Measurements from ENCODE around the gene DNER.
"Not testable (repeated sequence)": the region's sequence is repeated elsewhere in the genome, so short reads cannot be mapped to it uniquely, and the experiment has no call there.

The DNER gene, protein sequence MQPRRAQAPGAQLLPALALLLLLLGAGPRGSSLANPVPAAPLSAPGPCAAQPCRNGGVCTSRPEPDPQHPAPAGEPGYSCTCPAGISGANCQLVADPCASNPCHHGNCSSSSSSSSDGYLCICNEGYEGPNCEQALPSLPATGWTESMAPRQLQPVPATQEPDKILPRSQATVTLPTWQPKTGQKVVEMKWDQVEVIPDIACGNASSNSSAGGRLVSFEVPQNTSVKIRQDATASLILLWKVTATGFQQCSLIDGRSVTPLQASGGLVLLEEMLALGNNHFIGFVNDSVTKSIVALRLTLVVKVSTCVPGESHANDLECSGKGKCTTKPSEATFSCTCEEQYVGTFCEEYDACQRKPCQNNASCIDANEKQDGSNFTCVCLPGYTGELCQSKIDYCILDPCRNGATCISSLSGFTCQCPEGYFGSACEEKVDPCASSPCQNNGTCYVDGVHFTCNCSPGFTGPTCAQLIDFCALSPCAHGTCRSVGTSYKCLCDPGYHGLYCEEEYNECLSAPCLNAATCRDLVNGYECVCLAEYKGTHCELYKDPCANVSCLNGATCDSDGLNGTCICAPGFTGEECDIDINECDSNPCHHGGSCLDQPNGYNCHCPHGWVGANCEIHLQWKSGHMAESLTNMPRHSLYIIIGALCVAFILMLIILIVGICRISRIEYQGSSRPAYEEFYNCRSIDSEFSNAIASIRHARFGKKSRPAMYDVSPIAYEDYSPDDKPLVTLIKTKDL

DNA sequence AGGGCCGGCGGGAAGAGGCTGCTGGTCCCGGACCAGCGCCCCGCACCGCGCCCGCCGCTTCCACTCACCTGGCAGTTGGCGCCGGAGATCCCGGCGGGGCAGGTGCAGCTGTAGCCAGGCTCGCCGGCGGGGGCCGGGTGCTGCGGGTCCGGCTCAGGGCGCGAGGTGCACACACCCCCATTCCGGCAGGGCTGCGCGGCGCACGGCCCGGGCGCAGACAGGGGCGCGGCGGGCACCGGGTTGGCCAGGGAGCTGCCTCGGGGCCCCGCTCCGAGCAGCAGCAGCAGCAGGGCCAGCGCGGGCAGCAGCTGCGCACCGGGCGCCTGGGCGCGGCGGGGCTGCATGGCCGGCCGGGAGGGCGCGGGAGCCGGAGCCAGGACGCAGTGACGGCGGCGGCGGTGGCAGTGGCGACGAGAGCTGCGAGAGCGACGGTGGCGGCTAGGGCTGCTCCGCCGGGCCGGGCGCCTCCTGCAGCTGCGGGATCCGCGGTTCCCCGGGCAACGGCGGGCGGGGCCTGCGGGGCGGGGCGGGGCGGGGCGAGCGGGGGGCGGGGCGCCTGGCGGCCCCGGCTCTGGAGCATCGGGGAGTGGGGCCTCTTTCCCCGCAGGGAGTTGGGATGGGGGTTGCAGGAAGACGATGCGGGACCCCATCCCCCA lies at the start of gene DNER:
Gene DNER (minus strand): TSS at position 476 of the 656 bp plus-strand sequence. CDS start 132 bp downstream, at position 344.
- DNase-seq = no peak

DNA sequence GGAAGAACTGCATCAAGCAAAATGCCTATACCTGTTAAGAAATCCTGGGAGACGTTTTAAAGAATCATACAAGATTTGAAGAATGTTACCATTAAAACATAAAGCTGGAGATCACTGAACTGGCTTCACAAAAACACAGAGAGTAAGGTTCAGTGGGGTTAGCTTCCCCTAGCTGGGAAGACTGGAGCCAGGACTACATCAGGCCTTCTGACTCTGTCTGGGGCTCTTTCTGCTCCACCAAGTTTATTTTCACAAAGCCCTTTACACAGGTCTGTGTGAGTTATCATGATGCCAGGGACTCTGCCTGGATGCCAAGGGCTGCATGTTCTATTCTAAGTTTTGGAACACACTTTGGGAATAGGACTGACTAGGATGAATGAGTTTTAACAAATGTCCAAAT lies 47.3 kb upstream of the DNER start:
- DNase-seq = no peak

DNA sequence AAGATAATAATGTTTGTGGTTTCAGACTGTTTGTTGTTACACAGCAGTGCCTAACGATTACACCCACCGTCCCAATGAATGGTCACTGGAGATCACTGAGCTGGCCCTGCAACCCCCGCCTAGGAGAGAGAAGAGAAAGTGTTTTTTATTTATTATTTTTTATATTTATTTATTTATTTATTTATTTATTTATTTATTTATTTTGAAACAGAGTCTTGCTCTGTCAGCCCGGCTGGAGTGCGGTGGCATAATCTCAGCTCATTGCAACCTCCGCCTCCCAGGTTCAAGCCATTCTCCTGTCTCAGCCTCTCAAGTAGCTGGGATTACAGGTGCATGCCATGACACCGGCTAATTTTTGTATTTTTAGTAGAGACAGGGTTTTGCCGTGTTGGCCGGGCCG lies 43.1 kb upstream of the DNER start:
- DNase-seq = not testable (repeated sequence)

DNA sequence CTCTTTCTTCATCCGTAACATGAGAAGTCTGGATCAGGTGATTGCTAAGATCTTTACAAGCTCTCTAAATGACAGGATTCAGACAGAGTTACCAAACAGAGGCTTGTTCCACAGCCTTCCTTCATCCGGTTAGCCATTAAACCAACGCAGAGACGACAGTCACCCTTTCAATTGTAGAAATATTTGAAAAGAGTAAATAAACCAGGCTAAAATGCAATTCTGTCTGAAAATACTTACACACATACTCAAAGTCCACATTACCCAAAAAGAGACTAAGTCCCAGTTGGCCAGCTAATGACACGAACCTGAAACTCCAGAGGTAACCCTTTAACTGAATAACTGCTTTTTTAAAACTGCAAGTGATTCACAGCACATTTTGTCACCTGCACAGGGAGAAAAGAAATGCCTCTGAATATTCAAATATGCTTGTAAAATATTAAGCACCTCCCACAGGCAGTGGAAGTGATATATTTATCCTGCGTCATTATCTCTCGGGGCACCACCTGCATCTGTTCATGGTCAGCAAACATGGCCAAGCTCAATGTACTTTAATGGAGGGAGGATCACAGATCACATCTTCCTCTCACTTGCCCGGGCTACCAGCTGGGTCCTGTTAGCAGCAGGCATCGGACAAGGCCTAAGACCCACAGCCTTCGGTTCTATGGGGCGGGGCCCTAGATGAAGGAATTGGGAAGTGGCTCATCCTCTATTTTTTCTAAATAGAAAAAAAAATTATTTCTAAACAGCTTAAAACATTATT lies 38.8 kb upstream of the DNER start:
- no peak for DNase-seq

DNA sequence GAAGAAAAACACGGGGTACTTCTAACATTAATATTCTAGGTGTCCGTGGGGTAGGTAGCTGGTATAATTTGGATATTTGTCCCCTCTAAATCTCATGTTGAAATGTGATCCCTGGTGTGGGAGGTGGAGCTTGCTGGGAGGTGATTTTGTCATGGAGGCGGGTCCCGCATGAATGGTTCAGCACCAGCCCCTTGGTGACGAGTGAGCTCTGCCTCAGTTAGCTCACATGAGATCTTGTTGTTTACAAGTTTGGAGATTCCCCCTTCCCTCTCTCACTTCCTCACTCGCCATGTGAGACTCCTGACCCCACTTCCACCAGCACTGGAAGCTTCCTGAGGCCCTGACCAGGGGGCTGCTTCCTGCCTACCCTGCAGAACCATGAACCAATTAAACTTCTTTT lies 35.4 kb upstream of the DNER start:
- DNase-seq = no peak

DNA sequence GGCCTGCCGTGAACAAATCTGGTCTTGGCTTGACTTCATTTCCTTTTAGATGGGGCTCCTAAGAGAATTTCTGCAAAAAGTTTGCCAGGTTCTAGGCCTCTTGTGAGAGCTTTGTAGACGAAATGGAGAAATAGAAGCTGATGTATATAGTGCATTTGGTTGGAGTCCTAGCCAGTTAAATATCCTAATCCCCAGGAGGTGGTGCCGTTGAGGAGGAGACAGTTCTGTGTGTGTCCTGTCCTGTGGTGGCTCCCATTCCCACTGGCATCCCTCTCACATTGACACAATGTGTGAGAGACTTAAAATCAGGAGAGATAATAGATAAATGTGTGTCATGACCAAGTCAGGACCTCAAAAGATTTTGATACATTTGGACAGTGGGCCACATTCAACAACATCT lies 34.6 kb upstream of the DNER start:
- no peak for DNase-seq

DNA sequence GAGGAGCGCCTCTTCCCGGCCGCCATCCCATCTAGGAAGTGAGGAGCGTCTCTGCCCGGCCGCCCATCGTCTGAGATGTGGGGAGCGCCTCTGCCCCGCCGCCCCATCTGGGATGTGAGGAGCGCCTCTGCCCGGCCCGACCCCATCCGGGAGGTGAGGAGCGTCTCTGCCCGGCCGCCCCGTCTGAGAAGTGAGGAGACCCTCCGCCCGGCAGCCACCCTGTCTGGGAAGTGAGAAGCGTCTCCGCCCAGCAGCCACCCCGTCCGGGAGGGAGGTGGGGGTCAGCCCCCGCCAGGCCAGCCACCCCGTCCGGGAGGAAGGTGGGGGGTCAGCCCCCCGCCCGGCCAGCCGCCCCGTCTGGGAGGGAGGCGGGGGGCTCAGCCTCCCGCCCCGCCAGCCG lies 28.3 kb upstream of the DNER start:
- not testable (repeated sequence) for DNase-seq

DNA sequence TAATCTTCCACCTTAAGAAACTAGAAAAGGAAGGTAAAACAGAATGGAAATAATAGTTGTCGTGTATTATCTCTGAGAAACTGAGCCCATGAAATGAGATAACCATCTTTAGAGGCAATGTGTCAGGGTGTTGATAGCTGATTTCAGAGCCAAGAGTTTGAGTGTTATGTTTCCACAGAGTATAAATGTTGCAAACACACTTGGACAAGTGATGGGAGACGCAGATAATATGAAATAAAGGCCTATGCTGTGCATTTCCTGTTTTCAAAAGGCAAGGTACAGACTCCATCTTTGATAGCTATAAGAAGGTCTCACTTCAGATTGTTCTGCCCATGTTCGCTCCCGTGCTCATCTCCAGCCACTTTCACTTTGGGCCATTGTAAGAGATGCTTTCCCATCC lies 25.9 kb upstream of the DNER start:
- no peak for DNase-seq

DNA sequence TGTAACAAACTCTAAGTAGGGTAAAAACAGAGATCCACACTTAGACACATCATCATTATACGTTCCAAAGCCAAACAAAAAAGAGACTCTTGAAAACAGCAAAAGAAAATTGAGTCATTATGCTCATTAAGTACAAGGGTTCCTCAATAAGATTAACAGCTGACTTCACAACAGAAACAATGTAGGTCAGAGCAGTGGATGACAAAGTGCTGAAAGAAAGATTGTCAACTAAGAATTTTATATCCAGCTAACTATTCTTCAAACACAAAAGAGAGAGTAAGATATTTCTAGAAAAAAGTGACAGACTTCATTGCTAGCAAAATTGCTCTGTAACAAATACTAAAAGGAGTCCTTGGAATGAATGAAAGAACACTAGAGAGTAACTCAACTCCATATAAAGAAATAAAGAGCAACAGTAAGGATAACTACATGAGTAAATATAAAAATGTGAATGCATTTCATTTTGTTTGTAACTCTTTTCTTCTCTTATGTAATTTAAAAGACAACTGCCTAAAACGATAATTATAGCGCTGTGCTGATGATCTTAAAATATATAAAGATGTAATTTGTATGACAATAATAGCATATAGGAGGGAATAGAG lies 23.8 kb upstream of the DNER start:
- no peak for DNase-seq

DNA sequence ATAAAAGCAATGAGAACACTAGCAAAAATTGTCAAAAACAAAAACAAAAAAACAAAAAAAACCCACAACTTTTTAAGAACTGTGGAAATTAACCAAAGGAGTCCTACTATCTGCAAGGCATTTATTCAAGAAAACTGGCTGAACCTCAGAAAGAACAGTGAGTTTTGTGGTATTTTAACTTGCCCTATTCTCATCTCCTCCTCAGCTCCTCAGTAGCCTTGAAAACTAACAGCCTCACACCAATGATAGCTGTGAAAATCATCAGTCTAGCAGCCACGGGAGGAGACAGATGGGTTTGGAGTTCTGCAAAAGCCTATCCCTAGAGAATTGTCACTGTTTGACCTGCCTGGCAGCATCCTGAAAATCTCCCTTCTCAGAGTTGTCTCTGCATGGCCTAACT lies 20.1 kb upstream of the DNER start:
- DNase-seq = no peak

DNA sequence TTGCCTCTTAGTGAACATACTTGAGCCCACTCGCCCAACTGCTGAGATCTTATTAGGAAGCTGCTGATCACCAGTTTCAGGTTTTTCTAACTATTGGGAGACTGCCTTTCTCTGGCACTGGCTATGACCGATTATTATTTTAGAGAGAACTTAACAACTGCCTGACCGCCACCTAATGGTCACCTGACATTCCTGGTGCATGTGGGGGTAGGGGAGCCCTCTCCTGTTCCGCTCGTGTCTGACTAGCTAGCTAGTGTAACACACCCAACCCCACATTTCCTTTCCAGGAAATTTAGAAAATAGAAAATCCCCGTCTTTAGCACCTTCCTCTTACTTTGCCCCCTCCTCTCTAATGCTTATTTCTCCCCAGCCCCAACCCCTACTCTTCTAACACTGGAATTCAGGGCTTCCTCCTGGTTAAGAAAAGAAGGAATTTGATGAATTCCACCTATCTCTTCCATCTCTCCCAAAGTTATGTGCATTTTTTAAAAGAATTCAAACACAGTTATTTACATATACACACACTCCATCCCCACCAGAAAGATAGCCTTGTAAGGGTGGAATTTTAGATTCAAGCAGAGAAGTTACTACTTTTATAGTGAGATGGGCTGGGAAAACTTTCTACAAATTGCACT lies 19.4 kb upstream of the DNER start:
- no peak for DNase-seq

DNA sequence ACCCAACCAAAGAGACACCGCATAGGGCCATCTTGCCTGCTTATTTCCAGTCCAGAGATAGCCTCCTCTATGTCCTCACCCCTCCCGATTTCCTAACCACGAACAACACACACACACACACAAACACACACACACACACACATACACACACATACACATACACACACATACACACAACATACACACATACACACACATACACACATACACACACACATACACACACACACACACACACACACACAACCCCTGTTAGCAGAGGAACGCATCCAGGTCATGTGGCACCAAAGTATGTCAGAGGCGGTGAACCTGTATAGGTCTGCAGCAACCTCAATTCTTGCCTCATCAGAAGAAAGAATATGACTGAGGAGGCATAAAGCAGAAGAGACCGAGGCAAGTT lies 18.5 kb upstream of the DNER start:
- no peak for DNase-seq

DNA sequence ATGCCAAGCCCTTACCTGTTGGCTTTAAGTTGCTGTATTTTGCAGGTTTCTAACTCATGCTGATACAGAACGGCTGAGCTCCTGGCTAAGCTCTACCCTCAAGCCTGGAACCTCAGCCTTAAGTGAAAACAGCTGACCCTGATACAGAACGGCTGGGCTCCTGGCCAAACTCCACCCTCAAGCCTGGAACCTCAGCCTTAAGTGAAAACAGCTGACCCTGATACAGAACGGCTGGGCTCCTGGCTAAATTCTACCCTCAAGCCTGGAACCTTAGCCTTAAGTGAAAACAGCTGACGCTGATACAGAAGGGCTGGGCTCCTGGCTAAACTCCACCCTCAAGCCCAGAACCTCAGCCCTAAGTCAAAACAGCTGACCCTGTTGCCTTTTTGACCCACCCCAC lies 17.6 kb upstream of the DNER start:
- DNase-seq = no peak

DNA sequence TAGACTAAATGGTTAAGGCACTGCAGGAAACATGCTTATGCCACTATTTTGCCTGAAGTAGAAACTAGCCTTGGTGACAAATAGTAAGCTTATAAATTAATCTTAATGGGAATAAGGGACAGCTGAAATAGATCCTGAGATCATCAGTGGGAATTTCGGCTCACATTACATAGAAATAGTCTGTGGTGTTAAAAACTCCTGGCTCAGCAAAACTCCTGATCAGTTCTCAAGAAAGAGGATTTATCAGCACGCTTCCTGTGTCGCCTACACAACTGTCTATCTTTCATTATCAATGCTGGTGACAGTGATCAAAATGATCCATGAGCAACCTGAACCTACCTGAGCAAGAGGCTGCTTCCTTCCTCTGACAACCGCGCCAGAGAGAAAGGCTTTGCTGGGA lies 17.0 kb upstream of the DNER start:
- no peak for DNase-seq

DNA sequence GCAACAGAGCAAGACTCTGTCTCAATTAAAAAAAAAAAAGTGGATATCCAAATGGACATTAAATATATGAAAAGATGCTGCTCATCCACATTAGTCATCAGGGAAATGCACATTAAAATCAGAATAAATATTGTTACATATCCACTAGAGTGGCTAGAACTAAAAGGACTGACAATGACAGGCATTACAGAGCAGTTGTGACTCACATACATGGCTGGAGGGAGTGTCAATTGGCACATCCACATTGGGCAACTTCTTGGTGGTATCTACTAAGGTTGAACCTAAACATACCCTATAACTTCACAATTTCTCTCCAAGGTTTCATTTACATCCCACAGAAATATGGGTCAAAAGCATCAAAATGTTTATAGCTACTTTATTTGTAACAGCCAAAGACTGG lies 14.0 kb upstream of the DNER start:
- no peak for DNase-seq

DNA sequence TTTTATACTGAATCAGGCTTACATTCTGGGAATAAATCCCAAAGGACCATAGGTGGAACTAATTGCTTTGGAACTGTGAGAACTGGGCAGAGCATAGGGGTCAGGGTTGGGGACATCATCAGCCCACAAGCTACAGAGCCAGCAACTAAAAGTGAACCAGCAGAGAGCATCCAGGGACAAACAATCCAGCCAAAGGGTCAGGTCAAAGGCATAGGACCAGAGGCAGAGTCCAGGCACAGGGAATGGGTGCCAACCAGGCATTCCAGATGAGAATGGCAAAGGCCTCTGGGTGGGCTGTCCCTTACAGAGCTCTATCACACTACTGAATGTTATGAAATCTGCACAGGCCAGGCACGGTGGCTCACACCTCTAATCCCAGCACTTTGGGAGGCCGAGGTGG lies 12.3 kb upstream of the DNER start:
- no peak for DNase-seq

DNA sequence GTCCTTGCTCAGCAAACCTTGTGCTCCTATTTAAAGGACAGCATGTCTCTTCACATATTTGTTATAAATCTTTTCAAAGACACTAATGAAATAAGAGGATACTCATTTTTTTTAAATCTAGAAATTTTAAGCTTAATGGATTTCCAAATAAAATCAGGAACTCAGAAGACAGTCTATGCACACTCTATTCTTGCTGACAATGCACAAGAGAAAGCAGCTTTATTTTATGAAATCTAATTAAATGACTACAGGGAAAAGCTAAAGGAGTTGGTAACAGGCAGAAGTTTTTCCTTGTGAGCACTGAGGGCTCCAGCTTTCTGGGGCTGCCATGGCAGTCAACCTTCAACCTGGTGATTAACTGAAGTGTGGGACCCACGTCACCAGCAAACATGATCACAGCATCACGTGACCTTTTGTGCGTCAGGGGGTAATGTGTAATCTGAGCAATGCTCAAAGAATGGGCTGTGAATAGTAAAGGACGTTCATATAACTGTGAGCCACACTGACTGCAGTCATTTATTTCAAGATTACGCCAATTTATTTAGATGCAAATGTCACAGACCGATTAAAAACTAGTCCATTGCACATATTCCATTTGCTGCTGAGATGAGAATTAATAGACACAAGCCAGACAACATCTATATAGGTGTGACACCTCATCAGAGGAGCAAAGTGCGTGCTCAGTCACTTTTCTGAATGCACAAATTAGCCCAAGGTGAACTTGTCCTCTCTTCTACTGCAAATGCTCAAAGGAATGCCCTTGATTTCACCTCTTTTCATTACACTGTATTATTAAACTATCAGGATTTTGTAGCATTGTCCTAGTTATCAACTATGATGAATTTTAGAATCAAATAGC lies 11.6 kb upstream of the DNER start:
- DNase-seq = no peak

DNA sequence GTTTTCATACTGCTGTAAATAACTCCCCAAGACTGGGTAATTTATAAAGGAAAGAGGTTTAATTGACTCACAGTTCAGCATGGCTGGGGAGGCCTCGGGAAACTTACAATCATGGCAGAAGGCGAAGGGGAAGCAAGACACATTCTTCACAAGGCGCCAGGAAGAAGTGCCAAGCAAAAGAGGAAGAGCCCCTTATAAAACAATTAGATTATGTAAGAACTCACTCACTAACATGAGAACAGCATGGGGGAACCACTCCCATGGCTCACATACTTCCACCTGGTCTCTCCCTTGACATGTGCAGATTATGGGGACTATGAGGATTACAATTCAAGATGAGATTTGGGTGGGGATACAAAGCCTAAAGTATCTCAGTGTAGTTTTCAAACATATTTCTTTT lies 8.8 kb upstream of the DNER start:
- DNase-seq = not testable (repeated sequence)

DNA sequence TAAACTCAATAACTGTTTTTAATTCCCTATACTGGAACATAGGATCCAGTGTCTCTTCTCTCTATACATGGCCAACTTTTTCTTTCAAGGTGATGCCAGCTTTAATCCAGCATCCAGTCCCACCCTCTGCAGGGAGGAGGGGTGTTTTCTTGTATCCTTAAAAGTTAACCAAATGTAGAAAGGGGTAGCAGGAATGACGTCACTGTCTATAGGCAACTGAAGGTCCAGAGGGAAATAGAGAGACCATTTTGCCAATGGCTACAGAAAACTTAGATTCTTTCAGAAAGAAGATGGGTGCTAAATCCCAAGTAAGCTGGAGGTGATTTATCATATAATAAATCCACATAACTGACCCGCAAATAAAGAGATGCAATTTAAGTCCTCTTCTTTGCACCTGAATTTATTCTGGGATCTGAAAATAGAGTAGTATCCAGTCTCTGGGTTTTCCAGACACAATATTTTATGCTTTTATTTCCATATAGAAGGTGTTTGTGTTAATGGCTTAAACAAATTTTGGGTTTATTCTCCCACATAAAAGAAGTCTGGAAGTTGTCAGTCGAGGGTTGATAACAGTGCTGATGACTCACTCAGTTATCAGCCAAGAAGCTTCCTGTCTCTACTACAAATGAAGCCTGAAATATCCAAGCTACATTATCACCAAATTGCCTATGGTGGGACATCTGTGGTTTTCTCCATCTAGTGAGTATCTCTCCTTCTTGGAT lies 5.7 kb upstream of the DNER start:
- DNase-seq = no peak

DNA sequence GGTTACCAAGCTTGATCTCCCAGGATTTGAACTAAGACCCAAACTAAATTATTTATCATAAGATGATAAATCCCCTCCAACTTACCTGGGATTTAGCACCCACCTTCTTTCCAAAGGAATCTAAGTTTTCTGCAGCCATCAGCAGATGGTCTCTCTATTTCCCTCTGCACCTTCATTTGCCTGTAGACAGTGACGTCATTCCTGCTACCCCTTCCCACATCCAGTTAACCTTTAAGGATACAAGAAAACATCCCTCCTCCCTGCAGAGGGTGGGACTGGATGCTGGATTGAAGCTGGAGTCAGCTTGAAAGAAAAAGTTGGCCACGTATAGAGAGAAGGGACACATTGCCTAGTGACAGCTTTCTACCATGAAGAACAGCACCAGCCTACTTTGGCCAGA lies 3.7 kb upstream of the DNER start:
- DNase-seq = no peak
